ENCODE data around the gene C3orf22.

DNA sequence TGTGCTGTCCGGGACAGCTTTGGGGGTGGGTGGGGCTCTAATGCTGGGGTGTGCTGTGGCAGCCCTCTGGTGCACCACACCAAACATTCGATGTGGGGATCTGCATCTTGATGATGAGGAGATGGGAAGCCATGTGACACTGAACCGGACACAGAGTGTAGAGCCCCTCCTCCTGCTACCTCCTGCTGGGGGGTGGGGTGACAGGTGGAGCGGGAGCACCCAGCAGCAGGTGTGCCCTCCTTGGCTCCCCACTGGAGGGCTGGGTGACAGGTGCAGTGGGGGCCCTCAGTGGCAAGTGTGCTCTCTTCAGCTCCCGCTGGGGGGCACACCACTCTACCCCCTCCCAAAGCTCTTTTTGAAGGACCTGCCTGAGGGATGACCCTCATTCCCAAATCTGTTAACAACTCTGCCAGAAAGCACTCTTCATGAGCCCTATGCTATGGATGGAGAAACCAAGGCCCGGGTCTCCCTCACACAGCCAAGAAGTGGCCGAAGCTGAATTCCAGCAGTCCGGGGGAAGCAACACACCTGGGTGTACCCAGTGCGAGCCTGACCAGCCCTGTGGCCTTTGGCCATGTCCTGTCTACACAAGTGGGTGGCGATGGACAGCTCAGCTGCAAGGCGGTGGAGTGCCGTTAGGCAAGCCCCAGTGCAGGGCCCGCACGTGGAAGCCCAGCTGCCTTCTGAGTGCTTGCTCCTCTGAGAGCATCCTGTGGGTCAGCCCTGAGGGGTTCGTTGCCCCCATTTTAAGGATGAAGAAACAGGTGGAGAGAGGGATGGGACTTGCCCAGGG is 40.5 kb downstream of the C3orf22 start:
- TF ChIP-seq, protein P1, sequence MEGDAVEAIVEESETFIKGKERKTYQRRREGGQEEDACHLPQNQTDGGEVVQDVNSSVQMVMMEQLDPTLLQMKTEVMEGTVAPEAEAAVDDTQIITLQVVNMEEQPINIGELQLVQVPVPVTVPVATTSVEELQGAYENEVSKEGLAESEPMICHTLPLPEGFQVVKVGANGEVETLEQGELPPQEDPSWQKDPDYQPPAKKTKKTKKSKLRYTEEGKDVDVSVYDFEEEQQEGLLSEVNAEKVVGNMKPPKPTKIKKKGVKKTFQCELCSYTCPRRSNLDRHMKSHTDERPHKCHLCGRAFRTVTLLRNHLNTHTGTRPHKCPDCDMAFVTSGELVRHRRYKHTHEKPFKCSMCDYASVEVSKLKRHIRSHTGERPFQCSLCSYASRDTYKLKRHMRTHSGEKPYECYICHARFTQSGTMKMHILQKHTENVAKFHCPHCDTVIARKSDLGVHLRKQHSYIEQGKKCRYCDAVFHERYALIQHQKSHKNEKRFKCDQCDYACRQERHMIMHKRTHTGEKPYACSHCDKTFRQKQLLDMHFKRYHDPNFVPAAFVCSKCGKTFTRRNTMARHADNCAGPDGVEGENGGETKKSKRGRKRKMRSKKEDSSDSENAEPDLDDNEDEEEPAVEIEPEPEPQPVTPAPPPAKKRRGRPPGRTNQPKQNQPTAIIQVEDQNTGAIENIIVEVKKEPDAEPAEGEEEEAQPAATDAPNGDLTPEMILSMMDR (IDR thresholded peaks at IDR 0.05), result no peak
- TF ChIP-seq POLR2A (IDR thresholded peaks at IDR 0.05), result no peak

All from uterus (tissue), 2 donors.